ENCODE measurements around the gene FHOD1.

Gene FHOD1

DNA sequence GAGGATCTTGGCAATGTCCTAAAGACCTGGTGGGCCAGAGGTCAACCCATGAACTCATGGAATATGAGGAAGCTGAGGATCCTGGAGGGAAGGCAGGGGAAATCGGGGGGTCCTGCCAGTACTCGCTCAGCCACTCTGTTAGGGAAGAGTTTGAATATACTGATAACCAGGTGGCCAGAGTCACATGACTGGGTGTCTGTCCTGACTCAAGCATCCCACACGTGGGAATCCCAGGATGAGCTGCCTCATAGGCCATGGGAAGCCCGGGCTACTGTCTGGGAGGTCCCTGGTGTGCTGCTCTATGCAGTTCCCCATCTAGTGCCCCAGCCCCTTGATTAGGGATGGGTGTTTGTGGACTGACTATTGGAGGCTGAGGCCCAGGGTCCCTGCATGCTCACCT, 59.0 kb downstream of the FHOD1 start:
- no peak for DNase-seq

DNA sequence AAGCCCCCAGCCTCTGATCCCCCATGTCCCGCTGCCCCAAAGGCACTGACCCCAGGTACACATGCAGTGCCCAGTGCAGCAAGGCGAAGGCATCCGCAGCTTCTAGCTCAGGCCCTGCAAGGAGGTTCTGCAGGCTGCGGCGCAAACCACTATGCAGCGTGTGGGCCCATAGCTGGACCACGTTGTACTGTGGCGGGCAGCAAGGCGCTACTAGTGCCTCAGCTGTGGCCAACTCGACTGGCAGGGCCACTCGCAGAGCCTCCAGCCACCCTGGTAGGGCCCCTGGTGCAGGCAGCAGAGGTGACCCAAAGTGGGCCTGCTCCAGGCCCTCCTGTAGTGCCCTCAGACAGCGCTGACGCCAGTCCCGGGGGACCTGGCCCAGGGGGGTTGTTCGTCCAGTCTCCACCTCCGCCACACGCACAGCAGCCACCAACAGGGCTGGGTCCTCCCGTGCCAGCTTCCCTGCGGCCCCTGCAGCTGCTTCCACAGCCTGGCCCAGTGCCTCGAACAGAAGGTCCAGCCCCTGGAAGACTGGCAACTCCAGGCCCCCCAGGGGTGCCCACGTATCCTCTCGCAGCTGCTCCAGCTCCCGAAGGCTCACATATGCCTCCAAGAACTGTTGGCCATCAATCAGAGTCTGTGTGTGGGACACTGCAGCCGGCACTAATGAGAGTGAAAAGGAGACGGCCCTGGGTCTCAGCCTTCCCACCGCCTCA, 59.9 kb downstream of the FHOD1 start:
- DNase-seq: no peak

DNA sequence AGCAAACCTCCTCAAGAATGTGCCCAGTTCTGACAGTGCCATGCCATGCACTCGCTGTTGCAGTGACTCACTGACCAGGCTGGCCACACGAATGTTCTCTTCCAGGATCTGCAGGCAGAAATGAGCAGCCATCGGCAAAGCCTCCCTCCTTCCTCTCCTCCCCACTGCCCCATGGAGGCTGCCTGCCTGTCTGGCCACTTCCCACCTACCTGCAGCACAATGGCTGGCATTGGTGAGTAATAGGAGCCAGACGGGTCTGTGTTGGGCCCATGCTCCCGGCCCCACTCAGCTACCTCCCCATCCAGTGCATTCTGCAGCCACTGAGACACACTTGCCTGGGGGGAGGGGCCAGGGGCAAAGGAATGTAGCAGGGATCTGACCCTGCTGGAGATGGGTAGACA, 60.7 kb downstream of the FHOD1 start:
- DNase-seq: no peak

DNA sequence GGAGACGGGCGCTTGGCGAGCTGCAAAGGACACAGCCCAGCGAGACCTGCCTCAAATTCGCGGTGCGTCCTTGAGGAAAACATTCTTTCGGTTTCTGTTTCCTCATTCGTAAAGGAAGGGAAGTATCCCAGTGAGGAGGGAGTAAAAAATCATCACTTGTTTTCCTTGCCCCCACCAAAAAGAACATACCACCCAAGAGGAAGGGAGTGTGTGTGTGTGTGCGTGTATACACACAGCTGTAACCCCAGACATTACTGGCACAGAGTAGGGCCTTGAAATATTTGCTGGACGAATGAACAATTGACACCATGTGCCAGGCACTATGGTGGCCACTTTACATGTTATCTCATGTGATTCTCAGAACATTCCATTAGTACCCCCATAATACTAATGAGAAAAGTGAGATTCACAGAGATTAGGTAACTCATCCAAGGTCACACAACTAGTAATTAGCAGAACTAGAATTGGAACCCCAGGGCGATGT, 61.6 kb downstream of the FHOD1 start:
- no peak for DNase-seq

GRCh38 chr16:67184995-67185650, 62.2 kb downstream of the FHOD1 start:
- DNase-seq: no peak

DNA sequence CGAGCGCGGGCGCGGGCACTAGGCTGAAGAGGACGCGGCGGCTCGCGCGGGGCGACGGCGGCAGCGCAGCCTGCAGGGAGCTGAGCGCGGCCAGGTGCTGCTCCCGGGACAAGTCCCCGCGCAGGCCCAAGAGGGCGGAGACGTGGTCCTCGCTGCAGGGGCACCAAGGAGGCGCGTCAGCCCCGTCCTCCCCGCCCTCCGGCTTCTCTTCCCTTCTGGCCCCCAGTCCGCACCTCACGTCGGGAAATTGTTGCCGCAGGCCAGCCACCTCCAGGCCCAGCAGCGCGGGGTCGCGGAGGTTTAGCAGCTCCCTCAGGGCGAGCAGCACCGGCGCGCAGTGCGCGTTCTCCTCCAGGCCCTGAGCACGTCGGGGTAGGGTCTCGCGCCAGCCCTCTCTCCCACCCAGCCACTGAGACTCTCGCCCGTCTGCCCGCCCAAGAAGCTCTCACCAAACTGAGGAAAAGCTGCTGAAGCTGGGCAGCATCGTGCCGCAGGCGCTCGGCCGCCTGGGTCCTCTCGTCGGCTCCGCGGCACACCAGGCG, 62.8 kb downstream of the FHOD1 start:
- DNase-seq: no peak

GRCh38 chr16:67183627-67184452, 63.4 kb downstream of the FHOD1 start, which contains the start of gene MATCAP1:
TSS of gene MATCAP1 (minus strand) at chr16:67183963. CDS start at chr16:67180610, 3,353 bp downstream.
- peak; percentile 97 for DNase-seq

DNA sequence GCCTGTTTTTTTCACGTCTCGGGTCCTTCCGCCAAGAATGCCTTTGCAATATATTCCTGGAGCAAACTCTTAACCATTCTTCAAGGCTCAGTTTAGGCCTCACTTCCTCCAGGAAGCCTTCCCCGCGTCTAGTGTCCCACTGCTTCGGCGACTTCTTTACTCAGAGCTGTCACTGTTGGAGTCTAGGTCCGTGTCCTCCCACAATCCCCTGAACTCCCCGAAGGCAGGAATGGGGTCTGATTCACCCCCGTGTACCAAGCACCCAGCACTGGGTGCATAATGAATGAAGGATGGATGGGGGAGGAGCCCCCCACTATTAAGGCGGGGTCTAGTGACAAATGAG, 64.0 kb downstream of the FHOD1 start:
- DNase-seq: no peak

DNA sequence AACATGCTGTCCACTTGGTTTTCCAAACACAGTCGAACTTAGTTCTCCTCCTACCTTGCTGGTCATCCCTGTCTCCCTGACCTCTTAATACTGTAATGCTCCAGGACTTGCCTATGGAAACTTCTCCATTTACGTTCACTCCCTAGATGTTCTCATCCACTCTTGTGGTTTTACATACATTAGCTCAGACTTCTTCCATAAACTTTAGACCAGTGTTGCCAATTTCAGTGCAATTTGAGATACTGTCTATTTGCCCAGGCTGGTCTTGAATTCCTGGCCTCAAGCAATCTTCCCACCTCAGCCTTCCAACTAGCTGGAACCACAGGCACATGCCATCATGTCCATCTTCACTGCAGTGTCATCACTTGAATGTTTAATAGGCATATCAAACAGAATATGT, 65.0 kb downstream of the FHOD1 start:
- DNase-seq: no peak

DNA sequence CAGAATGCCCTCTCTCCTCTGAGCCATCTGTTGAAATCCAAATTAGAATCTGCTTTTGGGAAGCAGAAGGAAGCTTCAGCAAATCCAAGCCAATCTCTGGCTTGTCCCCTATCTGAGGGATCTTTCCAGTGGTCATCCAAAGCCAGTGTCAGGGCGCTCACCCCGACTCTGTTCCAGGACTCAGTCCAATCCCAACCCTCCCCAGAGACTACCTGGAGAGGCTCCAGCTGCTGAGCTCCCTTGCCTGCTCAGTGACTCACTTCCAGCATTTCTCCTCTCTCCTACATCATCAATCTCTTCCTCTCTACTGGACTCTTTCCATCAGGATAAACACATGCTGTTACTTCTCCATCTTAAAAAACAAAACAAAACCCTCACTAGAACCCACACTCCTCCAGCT, 65.9 kb downstream of the FHOD1 start:
- no peak for DNase-seq

DNA sequence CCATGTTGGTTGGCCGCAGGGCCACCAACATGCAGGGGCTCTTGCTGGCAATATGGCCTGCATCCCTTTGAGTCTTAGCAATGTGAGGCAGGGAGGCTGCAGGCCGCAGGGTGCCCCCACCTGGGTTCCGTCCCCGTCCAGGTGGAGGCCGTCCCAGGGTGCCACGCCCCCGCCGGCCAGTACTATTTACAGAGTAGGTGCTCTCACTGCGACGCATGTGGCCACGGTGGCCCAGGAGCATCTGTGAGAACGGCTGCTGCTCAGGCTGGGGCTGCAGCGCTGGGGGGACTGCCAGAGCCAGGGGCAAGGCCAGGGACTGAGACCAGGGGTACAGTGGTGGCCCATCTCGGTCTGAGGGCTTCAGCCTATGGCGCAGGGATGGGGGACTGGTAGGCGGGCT, 67.1 kb downstream of the FHOD1 start:
- no peak for DNase-seq

- no peak for DNase-seq
These were observed 67.7 kb downstream of the FHOD1 start for GRCh38 chr16:67179421-67180080.

All from NCI-H524 treated with DMSO at 0.1 percent for 48 hours (cell line).